HG02852 (cell line): ENCODE results near the gene EIF5AL1.
"Not testable (repeated sequence)": the region's sequence is repeated elsewhere in the genome, so short reads cannot be mapped to it uniquely, and the experiment has no call there.

ENCODE experiments used
- ATAC-seq: cut with Tn5 transposase; IDR thresholded peaks from one replicate; pipeline ENCODE4 v1.9.1; 2021; ENCODE audit warnings: mild to moderate bottlenecking, moderate library complexity; ENCODE audit not compliant: unreplicated experiment

Gene EIF5AL1

DNA sequence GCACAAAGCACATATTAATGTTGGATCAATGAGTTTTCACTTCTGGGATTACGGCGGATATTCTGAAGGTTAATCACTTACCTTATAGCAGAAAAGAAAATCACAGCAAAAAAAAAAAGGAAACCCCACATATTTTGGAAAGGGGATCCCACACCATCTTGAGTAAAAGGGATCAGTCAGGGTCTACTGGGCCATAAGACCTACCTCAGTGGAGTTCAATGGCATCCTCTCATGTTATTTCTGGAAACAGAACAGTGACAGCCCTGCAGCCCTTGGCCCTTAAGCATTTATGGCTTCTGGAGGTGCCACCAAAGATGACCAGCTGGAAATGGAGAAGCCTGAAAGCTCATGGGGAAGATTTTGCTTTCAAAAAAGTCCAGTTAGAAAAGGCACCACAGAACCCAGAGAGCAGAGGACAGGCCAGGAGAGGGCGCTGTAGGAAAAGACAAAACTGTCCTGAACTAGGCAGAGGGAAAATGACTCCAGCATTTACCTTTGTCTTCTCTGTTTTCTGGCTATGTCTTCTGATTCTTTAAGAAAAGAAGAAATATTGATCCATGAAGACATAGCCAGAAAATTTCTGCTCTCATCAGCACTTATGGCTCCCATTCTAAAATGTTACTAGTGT, 2.9 kb upstream of the EIF5AL1 start:
- ATAC-seq, result not testable (repeated sequence)

DNA sequence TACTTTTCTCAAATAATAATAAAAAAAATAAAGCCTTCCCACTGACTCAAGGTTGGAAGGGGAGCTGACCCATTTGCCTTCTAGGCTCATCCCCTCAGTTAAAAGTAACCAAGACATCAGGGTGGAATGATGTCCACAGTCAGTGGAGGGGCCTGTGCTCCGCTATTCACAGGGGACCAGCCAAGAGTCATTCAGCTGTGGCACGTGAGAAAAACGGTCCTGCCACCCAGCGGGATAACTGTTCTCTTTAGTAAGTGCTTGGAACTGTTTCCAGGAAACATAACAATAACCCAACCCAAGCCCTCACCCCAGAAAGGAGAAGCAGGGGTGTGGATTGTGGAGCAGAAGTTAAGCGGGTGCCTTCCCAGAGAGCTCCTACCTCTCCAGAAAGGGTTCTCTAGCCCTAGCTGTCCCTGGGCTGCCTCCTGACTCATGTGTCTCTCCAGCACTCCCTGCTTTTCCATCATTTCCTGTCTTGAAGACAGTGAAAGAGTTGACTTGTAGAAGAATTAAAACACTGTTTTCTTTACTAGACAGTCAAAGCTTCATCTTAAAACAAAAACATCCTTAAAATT, 2.3 kb upstream of the EIF5AL1 start:
- not testable (repeated sequence) for ATAC-seq

DNA sequence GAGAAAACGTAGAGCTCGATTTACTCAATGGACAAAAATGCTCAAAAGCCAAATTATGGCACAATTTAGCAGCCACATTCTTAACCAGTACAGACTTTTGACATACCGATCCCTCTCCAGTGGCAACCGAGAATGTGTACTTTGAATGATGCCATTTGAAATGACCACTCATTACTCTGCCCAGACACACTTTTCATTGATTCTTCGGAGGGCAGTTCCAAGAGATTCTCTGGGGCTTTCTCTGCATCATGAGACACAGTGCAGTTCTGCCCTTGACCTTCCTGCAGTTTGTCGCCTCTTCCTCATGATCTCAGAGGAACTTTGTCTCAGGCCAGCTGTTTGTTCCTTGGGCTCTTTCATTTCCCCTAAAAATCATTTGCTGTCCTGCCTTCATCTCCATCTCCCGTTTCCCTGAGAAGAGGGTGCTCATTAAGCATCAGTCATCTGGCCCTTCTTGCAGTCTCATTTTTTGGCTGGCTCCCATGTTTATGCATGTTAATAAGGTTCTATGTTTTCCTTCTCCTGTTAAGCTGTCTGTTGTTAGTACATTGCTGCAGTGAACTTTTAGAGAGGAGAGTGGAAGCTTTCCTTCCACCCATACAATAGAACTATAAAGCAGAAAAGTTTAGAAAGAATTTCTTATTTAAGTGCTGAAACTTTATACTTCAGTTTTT, 4.3 kb downstream of the EIF5AL1 start:
- not testable (repeated sequence) for ATAC-seq

DNA sequence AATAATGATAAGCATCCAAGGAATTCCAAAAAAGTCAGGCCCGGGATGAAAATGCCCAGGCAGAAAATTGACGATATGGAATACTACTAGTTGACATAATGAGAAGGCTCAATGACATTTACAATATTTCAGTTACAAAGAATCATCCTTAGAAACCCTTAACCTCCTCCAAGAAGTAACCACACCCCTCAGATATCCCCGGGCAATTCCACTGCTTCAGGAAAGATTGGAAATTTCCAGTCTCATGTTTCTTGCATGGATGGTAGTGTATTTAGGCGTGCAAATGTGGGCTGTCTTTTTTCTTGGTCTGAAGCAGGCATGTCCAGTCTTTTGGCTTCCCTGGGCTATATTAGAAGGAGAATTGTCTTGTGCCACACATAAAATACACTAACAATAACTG, 5.2 kb downstream of the EIF5AL1 start:
- not testable (repeated sequence) for ATAC-seq

DNA sequence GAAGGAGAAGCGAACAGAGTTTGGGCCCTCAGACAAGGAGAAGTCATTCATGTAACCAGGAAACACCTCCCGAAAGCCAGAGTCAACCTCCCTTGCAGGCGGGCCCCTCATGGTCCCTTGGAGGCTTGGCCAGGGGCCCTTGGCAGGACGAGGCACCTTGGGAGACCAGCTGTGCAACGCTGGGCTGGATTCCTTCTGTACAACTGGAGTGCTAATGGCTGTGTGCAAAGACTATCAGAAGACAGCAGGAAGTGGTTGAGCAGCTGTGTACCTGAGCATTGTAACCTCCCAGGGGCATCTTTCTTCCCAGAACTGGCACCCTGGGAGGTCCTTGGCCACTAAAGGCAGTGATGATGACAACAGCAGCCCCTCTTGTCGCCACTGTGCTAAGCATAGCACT, 9.4 kb downstream of the EIF5AL1 start:
- not testable (repeated sequence) for ATAC-seq

DNA sequence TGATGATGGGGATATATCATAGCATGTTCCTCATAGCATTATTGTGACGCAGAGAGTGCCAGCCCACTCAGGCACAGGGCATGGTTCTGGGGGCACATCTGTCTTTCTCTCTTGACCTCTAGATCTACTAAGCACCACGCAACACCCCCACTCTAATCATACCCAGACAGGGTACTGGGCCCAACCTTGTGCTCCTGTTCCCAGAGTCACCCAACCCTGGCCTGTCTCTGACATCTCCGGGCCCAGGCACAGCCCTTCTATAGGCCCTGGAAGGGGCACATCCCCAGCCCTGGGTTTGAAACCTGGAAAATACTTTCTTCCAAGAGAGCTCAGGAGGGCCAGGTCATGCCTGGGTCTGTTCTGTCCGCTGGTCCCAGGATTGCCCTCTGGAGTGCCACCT, 10.1 kb downstream of the EIF5AL1 start:
- not testable (repeated sequence) for ATAC-seq

DNA sequence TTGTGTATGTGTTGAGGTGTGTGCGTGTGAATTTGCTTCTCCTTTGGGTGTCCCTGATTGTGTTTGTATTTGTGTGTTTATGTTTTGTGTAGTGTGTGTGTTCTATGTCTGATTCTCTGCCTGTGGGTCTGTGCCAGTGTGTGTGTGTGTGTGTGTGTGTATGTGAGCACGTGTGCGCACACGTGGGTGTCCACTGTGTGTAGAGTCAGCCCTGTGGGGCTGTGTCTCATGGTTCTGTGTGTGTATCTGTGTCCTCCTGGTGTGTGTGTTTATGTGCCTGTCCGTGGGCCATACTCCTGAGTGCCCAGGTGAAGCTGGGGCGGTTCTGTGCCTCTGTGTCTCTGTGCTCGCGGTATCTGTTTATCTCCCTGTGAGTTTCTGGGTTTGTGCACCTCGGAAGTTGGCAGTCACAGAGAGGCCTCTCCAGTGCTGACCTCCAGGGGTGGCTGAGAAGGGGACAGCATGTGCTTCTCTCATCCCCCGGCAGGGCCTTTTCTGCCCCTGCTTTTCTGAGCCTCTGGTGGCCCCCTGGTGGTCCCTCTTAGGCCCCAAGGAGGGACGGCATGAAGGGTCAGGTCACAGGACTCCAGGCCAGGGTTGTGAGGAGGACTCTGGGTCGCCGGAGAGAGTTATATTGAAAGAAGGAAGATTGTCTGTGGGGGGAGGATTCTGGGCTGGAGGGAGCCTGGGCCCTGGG, 11.0 kb downstream of the EIF5AL1 start:
- not testable (repeated sequence) for ATAC-seq

DNA sequence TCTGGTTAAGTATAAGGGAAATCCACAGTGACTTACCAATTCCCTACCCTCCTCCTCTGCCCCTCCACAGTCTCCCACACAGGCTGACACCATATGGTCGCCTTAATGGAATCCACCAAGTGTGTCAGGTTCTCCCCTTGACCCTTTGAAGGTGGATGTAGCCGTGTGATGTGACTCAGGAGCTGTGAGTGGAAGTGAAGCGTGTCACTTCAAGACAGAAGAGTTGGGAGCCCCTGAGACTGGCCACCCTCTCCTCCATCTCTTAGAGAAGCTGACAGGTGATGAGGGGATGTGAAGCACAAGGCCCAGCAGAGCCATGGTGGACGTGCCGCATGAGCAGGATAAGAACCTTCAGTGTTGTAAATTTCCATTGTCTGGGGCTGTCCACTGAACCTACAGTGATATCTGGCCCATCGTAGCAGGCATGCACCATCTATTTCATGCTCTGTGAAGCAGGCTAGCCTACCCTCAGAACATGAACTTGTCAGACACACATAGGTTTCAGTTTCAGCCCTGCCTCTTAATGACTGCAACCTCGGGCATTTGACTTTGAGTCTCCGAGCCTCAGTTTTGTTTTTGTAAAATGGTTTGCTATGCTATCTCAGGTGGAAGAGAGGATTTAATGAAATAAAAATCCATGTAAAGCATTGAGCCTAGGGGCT, 12.8 kb downstream of the EIF5AL1 start:
- ATAC-seq, result peak; percentile 92

DNA sequence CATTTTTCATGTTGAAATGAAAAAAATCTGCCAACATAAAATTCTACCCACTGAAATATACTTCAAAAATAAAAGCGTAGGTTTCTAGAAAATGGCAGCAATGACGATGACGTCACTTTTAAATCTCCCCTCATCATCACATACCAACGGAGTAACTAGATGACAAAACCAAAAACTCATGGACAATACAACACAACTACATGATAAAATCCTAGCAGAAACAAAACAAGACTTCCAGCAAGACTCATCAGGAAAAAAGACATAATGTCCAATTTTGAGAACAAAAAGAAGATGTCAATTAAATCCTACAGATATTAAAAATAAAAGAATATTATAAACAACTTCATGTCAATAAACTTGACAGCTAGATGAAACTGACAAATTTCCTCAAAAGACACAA, 15.9 kb downstream of the EIF5AL1 start:
- ATAC-seq, result not testable (repeated sequence)

DNA sequence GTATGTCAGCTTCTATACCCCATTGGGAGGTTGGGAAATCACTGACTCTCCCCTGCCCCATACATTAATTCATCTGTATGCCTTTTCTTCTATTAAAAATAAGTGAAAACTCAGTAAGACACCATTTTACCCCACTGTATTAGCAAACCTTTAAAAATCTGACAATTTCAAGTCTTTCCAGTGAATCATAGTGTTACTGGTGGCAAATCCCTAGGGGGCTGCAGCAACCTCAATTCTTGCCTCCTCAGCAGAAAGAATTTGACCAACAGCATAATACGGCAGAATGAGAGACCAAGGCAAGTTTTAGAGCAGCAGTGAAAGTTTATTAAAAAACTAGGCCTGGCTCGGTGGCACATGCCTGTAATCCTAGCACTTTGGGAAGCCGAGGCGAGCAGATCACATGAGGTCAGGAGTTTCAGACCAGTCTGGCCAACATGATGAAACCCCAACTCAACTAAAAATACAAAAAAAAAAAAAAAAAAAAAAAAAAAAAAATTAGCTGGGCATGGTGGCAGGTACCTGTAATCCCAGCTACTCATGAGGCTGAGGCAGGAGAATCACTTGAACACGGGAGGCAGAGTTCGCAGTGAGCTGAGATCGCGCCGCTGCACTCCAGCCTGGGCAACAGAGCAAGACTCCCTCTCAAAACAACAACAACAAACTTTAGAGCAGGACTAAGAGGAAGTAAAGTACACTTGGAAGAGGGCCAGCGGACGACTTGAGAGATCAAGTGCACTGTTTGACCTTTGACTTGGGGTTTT, 21.0 kb downstream of the EIF5AL1 start:
- ATAC-seq, result not testable (repeated sequence)

DNA sequence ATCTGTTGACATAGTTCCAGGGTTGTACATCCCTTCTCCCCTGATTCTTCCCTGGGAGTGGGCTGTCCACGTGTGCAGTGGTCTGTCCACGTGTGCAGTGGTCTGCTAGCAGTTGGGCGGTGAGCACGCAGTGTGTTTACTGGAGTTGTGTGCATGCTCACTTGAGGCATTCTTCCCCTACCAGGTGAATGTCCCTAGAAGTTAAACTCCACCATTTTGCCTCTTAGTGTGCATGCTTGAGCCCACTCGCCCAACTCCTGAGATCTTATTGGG, 21.5 kb downstream of the EIF5AL1 start:
- not testable (repeated sequence) for ATAC-seq

DNA sequence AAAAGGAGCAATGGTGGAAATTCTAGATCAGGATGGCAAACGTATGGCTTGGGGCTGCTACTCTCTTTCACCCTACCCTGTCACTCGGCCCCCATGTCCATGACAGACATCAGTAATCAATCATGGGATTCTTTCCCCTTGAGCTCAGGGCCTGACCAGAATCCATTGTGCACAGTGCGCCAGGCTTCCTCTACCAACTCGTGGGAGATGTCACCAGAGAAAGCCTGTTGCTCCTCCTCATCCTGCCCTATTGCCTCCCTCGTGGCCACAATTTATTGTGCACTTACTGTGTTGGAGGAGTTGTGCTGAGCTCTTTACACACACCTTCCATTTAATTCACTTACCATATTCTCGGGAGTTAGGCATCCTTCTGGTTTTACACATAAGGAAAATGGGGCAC, 26.0 kb downstream of the EIF5AL1 start:
- not testable (repeated sequence) for ATAC-seq

DNA sequence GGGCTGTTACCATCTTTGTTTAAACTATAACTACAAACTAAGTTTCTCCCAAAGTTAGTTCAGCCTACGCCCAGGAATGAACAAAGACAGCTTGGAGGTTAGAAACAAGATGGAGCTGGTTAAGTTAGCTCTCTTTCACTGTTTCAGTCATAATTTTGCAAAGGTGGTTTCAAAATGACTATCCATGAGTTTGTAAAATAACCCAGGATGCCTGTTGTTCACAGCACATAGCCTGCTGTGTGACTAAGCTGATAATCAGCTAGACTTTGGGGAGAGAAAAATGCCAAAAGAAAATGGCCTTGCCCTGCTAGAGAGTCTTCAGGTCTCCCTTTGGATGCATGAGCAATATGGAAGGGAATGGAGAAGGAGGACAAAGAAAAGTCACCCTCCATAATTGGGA, 28.6 kb downstream of the EIF5AL1 start:
- peak; percentile 91 for ATAC-seq

DNA sequence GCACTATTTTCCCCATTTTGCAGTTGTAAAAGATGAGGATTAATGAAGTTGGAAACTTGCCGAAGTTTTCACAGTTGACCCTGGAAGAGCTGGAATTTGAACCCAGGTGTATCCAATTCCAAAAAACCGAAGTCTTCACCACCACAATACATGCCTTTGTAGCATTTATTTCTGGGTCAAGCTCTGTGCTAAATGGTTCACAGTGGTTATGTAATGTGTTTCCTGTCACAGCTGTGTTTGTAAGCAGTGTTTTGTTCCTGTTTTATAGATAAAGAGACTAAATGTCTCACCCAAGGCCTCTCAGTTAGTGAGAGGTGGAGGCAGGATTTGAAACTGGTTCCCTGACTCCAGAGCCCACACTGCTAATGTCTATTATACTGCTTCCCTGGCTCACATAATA, 30.3 kb downstream of the EIF5AL1 start:
- no peak for ATAC-seq

DNA sequence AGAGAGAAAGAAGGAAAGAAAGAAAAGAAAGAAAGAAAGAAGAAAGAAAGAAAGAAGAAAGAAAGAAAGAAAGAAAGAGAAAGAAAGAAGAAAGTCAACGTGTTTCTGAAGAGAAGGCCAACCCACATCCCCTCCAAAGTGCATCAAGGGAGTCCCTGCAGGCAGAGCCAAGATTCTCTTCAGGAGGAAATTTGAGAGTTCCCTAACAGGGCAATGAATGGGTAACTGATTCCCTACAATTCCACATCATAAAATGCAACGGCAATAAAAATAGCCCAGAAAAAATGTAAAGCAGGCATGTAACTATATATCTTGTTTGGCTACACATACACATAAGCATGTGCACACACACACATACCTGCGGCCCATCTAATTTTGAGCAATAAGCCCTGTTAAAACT, 32.1 kb downstream of the EIF5AL1 start:
- not testable (repeated sequence) for ATAC-seq

DNA sequence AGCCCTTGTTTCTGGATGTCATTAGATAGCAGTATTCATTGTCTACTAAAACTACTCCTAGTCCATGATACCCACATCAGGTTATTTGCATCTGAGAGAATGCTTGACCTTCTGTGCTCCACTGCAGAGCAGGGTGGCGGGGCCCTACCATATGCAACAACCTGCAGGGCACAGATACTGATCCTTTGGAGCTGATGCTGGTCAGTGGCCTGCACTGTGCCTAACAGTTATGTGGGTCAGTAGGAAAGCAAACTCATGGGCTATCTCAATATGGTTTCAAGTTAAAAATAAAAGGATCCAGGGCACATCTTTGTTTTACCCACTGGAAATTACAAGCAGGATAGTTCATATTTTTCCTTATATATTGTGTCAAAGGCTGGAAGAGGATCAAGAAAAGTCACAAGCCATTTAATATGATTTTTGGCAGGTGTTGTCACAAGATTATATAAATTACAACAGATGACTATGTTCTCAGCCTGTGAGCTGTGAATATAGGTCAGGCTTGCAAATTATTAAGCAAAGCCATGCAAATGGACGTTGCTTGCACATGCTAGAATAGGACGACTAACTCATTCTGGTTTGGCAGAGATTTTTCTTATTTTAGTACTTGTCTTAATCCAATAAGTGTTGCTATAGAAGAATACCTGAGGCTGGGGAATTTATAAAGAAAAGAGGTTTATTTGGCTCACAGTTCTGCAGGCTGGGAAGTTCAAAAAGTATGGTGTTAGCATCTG, 32.8 kb downstream of the EIF5AL1 start:
- not testable (repeated sequence) for ATAC-seq

DNA sequence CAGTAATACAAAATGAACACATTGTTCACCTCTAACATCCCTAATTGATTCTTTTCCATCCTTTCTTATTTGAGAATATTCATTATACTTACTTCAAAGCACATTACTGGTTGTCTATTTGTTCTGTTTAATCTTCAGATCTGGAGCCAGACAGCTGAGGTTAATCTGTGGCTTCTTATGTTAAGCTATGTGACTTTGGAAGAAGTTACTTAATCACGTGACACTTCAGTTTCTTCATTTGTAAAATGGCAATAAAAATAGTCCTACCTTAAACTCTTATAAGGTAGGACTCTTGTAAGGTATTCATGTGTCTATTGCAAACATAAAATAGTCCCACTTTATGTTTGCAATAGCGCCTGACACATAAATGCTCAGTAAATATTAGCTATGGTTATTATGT, 34.8 kb downstream of the EIF5AL1 start:
- not testable (repeated sequence) for ATAC-seq

DNA sequence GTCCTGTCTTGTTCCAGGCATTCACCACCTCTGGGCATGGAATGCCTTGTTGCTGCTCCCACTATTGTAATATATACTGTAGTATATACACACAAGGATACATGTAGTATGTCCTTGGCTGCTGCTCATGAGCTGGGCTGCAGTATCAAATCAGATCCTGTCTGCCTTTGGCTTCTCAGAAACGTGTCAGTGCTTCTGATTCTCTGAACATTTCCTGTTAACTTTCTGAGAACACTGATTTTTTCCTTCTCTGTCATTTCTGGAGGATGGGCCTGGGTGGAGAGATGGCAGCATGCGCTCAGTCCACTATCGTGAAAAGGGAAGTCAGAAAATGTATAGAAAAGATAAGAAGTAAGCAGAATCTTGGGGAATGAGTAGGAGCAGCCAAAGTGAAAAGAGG, 35.6 kb downstream of the EIF5AL1 start:
- ATAC-seq, result no peak

DNA sequence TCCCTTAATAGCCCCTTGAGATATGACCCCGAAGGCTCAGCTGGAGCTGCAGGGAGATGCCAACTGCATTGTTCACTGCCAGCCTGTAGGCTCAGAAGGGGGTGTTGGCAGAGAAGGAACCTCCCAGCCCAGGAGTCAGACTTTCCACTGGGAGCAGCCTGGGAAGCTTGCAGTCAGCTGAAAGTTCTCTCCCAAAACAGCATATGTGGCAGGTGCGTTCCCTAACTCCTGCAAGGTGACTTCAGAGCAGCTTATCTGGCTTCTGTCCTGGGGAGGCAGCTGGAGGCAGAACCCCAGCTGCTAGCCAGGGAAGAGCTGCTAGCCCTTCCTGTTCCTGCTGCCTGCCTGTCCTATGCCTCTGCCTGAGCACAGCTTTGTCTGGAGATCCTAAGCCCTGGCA, 39.8 kb downstream of the EIF5AL1 start:
- no peak for ATAC-seq
